ENCODE data around the gene DNAH3.
"Not testable (repeated sequence)": the region's sequence is repeated elsewhere in the genome, so short reads cannot be mapped to it uniquely, and the experiment has no call there.

DNAH3 gene

DNA sequence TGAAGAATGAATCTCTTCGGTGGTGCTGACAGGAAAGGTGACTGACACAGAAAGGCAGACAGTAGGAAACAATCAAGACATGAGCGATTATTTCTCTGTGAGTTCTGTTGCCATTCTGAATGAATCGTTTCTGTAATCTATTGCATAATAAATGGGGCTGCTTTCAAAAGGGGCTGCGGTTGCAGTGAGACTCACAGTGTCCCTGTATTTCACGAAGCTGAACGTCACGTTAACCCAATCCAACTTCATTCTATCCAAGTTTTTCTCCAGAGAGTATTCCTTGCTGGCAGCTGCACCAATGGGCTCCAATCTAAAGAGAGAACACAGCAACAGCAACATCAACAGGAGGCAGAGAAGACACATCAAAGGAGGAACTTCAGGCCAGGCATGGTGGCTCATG is 75.4 kb downstream of the DNAH3 start:
- no peak for DNase-seq (ENCODE audit: low read depth)

DNA sequence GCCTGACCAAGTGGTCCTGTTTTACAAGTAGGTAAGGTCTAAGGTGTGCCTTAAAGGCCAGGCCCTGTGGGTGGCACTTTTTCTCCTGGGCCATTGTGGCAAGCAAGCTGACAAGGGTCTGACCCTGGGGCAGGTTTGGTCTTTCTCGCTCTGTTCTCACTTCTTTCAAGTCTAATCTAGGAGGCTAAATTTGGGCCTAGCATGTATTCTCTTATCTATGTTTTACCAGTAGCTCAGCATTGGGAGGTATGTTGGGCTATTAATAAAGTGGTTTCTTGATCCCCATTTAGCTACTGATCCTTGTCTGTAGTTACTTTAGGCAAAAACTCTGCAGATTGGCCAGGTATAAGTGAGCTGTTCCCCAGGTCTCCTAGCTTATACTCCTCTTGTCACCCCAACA is 77.7 kb downstream of the DNAH3 start:
- DNase-seq (ENCODE audit: low read depth) = no peak

- DNase-seq (ENCODE audit: low read depth) = no peak
Measured at GRCh38 chr16:21071741-21072140, 78.9 kb downstream of the DNAH3 start.

- DNase-seq (ENCODE audit: low read depth) = no peak
Measured at GRCh38 chr16:21070564-21070963, 80.1 kb downstream of the DNAH3 start.

GRCh38 chr16:21069986-21070385 is 80.7 kb downstream of the DNAH3 start:
- DNase-seq (ENCODE audit: low read depth) = no peak

GRCh38 chr16:21064203-21064602 is 86.4 kb downstream of the DNAH3 start:
- no peak for DNase-seq (ENCODE audit: low read depth)

- DNase-seq (ENCODE audit: low read depth) = not testable (repeated sequence)
Measured at GRCh38 chr16:21063314-21063713, 87.3 kb downstream of the DNAH3 start.

- no peak for DNase-seq (ENCODE audit: low read depth)
Measured at GRCh38 chr16:21060027-21060510, 90.6 kb downstream of the DNAH3 start.

DNA sequence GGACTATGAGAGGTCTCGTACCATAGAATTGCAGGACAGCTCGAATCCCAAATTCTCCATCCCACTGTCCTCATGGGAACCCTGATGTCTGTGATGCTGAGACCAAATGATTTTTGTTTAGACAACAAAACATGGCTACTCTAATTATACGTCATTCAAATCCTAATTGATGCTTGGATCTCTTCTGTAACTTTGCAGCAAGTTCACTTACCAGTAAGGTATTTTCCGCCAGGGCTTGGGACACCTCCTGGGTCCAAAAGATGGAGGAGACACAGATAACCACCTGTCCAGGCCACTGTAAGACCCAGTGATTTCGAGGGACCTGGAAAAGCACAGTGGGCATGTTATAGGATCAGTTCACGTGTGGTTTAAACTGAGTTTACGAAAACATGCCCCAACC is 92.8 kb downstream of the DNAH3 start:
- no peak for DNase-seq (ENCODE audit: low read depth)

- DNase-seq (ENCODE audit: low read depth) = no peak
Measured at GRCh38 chr16:21056396-21056795, 94.2 kb downstream of the DNAH3 start.

- not testable (repeated sequence) for DNase-seq (ENCODE audit: low read depth)
Measured at GRCh38 chr16:21055738-21056137, 94.9 kb downstream of the DNAH3 start.

GRCh38 chr16:21053590-21053989 is 97.1 kb downstream of the DNAH3 start:
- DNase-seq (ENCODE audit: low read depth) = no peak

- not testable (repeated sequence) for DNase-seq (ENCODE audit: low read depth)
Measured at GRCh38 chr16:21048091-21048912, 102.3 kb downstream of the DNAH3 start.

DNA sequence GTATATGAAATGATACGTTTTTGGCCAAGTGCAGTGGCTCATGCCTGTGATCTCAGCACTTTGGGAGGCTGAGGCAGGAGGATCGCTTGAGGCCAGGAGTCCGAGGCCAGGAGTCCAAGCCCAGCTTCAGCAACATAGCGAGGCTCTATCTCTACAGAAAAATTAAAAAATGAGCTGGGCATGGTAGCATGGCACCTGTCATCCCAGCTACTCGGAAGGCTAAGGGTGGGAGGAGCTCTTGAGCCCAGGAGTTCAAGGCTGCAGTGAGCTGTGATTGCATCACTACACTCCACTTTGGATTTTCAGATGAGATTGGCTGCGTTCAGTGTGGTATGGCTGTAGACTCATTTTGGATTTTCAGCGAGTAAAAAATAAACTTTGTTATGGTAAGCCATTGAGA is 112.4 kb downstream of the DNAH3 start:
- DNase-seq (ENCODE audit: low read depth) = no peak

GRCh38 chr16:21037736-21038135 is 112.9 kb downstream of the DNAH3 start:
- DNase-seq (ENCODE audit: low read depth) = no peak

- DNase-seq (ENCODE audit: low read depth) = no peak
Measured at GRCh38 chr16:21037168-21037567, 113.5 kb downstream of the DNAH3 start.

- DNase-seq (ENCODE audit: low read depth) = no peak
Measured at GRCh38 chr16:21036471-21036870, 114.2 kb downstream of the DNAH3 start.

GRCh38 chr16:21033704-21034103 is 116.9 kb downstream of the DNAH3 start:
- no peak for DNase-seq (ENCODE audit: low read depth)

DNA sequence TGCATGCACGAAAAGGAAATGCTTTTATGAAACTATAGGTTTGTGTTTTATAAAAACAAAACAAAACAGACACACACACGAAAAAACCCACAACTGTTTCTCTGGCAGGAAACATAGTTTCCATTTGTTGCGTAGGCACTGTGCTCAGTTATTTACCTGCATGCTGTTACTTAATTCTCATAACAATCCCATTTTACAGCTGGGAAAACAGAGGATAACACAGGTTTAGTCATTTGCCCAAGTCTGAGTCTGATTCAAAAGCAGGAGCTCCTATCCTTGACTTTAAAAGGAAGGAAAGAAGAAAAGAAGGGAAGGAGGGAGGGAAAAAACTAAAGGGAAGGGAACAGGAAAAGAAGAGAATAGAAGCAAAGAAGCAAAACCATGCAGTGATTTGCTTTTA is 117.4 kb downstream of the DNAH3 start:
- DNase-seq (ENCODE audit: low read depth) = no peak

GRCh38 chr16:21028728-21029127 is 121.9 kb downstream of the DNAH3 start:
- DNase-seq (ENCODE audit: low read depth) = peak; percentile 13

DNA sequence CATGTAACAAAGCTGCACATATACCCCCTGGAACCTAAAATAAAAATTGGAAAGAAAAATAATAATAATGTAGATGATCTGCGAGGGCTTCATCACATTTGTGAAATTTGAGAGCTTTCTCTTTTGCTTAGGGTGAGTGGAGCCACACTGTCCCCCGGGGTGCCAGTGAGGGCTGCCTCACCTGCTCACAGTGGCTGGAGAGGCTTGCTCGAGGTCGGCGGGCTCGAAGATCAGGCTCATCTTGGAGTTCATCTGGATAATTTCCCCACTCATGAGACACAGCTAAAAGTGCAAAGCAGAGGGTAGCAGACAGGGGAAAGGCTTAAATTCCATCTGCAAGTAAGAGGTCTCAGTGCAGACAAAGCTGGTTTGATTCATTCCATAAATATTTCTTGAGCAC is 123.8 kb downstream of the DNAH3 start:
- DNase-seq (ENCODE audit: low read depth) = no peak

DNA sequence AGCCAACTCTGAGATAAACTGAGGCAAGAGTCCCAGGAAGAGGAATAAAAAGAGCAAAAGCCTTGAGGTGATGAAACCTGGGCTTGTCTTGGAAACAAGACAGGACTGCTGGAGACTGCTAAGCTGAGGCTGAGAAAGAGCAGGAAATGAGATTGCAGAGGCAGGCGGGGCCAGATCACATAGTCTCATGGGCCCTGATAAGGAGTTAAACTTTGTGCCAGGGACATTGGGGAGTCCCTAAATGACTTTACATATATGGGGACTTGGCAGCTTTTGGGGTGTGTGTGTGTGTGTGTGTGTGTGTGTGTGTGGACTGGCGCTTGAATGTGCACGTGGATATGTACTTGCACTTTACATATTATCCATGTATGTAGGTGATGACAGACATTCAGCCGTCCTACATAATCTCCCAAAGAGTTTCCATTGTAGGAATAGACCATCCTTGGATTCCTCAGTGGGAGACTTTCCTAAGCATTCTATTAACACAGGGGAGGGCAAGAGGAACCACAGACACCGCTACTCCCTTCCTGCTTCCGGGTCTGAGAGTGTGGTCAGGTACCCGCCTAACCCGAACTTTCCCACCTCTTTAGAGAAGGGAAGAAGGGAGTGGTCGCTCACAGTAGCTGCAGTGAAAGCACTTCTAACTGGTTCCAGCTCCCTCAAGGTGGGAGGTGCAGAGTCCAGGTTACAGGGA is 127.0 kb downstream of the DNAH3 start:
- DNase-seq (ENCODE audit: low read depth) = no peak

- no peak for DNase-seq (ENCODE audit: low read depth)
Measured at GRCh38 chr16:21021316-21021715, 129.3 kb downstream of the DNAH3 start.
